Measurements from ENCODE around the gene CHKB.

Gene CHKB

DNA sequence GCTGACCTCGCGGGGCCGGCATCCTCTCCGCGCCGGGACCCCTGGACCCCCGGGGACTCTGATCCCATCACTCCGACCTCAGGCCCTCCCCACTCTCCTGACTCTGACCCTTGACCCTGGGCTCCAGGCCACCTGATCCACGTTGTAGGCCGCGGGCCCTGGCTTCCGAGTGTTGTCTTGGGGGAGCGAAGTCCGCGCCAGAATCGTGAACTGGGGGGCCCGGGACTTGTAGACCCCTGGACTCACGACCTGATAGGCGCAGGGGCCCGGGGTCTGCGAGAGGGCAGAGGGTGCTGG is 52.1 kb downstream of the CHKB start:
- DNase-seq (ENCODE audit: low spot score): no peak

DNA sequence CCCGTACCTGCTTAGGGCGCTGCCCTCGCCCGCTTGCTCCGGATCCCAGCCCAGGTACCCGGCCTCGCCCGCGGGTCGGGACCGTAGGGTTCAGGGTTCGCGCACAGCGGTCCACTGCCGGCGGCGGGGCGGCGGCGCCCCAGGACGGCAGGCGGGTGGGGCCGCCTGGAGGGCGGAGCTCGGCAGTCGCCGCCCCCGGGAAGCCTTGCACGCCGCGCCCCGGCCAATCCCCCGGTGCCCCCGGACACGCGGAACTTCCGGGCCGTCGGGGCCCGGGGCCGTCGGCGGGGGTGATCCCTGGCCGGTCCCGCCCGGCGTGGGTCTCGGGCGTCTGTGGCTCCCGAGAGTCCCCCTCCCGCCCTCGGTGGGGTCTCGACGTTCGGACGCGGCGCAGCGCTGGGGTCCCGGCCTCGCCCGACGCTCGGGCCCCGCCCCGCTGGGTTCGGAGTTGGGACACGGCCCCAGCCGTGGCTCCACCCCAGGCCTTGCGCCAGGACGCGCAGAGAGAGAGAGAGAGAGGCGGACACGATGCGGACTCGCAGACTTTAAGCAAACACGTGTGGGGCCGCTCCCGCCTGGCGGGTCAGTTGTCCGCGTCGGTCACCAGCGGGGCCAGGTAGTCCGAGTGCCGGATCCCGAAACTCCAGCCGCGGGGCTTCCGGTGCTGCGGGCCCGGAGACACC is 52.6 kb downstream of the CHKB start, which contains the start of gene TYMP:
TSS of gene TYMP (minus strand) at position 116 of the 683 bp plus-strand sequence. CDS start 303 bp downstream, outside the sequence.
- DNase-seq (ENCODE audit: low spot score): peak; percentile 40

DNA sequence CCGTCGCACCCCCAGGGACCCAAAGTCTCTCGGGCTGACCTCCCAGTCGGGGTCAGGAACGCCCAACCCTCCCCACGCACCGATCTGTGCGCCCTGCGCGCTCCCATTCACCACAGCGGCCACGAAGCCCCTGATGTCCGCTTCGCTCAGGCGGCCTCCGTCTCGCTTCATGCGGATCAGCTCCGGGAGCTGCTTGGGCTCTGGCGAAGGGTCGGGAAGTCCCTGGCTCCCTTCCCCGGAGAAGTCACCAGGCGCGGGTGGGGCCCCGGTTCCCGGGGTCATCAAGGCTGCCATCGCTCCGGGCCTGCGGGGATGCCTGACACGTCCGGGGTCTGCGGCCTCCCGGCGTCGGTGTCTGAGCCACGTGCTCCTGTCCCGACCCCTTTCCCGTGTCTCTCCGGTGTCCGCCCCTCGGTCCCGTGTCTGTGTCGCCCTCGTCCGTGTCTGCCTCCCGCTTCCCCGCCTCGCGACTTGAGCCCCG is 53.2 kb downstream of the CHKB start:
- no peak for DNase-seq (ENCODE audit: low spot score)
